ENCODE measurements around the gene HECTD2.
"Not testable (repeated sequence)": the region's sequence is repeated elsewhere in the genome, so short reads cannot be mapped to it uniquely, and the experiment has no call there.

The HECTD2 gene, protein sequence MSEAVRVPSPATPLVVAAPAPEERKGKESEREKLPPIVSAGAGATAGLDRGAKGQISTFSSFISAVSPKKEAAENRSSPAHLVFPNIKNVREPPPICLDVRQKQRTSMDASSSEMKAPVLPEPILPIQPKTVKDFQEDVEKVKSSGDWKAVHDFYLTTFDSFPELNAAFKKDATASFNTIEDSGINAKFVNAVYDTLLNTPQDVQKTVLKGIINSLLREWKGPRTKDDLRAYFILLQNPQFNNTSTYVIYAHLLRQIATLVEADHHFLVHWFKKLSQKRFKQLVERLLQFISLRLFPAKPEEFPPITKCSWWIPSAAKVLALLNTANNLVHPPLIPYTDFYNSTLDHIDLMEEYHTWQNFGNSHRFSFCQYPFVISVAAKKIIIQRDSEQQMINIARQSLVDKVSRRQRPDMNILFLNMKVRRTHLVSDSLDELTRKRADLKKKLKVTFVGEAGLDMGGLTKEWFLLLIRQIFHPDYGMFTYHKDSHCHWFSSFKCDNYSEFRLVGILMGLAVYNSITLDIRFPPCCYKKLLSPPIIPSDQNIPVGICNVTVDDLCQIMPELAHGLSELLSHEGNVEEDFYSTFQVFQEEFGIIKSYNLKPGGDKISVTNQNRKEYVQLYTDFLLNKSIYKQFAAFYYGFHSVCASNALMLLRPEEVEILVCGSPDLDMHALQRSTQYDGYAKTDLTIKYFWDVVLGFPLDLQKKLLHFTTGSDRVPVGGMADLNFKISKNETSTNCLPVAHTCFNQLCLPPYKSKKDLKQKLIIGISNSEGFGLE

DNA sequence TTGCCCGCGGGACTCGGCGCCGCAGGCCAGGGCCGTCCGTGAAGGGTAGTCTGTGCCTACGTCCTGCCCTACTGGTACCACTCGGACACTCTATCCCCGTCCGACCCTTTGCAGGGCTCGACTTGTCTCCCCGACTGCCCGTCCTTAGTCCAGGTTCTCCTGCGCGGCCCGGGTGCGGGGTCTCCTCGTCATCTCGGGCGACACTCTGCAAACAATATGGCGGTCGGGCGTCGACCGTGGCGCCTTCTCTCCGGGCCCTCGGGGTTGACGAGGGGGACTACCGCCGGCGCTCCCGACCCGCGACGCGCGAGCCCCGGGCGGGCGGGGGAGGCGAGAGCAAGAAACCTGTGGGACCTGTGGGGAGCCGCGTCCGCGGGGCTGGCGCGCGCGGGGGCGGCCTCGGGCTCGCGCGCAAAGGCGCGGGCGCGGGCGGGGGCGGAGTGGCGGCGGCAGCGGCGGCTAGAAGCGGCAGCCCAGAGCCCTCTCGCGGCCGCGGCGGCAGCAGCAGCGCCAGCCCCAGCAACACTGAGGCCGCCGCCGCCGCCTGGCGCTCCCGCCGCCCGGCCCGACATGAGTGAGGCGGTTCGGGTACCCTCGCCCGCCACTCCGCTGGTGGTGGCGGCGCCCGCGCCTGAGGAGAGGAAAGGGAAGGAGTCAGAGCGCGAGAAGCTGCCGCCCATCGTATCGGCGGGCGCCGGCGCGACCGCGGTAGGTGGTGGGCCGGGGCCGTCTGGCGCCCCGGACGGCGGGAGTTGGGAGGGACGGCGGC is at the start of gene HECTD2:
Gene HECTD2 (plus strand): TSS at position 476 of the 769 bp plus-strand sequence. CDS start 95 bp downstream, at position 571.
- peak; percentile 85 to 86 for DNase-seq

DNA sequence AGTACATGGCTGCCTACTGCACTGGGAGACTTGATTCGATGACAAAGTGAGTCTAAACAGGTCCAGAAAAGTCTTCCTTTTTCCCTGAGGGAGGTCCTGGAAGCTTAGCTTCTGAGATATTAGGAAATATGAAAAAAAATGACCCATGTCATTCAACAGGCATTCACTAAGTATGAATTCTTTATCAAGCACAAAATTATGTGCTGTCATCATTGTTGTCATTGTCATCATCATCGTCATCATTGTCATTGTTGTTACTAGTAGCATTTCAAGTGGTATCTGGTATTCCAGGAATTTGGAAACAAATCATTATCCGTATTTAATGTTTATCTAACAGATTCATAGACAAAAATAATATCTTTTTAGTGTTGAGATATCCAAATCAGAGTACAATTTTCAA is 49.7 kb upstream of the HECTD2 start:
- DNase-seq = no peak

DNA sequence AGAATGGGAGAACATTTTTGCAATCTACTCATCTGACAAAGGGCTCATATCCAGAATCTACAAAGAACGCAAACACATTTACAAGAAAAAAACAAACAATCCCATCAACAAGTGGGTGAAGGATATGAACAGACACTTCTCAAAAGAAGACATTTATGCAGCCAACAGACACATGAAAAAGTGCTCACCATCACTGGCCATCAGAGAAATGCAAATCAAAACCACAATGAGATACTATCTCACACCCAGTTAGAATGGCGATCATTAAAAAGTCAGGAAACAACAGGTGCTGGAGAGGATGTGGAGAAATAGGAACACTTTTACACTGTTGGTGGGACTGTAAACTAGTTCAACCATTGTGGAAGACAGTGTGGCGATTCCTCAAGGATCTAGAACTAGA is 44.6 kb upstream of the HECTD2 start:
- not testable (repeated sequence) for DNase-seq

DNA sequence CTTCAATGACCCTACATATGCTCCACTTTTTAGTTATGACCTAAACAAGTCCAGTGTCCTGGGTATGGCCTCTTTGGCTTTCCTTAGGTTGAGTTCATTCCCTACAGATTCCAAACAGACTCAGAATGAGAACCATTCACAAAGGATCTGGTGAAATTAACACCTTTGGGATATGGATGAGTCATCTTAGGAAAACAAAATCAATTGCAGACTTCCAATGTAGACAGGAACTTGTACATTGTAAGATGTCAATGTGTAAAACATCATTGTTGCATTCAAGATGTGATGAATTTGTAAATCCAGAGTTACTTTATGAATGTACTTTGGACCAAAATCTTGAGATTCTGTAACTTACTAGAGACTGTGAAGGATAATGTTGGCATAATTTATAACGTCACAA is 43.4 kb upstream of the HECTD2 start:
- DNase-seq = no peak

DNA sequence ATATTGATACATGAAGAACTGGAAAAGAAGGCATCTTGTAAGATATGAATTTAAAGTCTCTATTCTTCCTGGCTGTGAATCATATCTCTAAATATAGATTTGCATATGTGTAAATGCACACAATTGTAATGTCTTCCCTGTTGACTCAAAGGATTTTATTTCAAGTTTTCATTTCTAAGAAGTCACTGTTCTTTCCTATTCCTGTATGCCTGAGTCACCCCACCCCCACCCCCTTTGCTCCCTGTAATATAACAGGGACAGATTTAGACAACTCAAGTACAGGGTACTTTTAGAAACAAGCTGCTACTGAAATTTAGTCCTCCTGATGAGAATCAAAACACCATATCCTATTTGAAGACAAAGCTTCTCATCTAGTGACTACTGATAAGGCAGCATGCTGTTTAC is 43.0 kb upstream of the HECTD2 start:
- DNase-seq = no peak

DNA sequence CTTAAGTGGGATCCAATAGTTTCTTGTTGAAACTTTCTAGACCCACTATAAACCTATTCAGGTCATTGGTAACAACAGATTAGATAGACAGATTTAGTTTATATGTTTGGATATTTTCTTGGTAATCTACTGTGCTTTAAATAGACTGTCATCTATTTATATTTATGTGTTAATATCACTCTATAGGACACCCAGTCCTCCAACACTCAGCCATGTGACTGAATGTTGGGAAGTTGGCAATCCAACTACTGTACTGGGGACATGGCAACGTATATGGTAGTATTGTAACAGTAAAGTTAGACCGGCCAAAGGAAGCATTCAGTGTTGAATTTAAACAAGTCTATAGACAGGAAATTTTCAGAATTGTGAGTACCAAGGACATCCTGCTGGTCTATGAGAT is 42.6 kb upstream of the HECTD2 start:
- no peak for DNase-seq

DNA sequence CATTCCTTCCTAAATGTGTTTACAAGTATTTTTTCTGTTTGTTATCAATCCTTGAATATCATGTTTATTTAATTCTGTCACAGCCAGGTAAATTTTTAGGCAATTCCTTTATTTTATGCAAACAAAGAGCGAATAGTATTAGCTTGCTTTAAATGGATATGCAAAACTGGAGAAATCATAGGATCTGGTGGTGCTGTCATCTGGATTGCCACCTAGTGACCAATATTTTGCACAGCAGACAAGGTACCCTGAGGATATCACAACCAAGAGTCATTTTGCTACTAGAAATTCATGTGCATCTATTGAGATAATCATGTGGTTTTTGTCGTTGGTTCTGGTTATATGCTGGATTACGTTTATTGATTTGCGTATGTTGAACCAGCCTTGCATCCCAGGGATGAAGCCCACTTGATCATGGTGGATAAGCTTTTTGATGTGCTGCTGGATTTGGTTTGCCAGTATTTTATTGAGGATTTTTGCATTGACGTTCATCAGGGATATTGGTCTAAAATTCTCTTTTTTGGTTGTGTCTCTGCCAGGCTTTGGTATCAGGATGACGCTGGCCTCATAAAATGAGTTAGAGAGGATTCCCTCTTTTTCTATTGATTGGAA is 40.1 kb upstream of the HECTD2 start:
- not testable (repeated sequence) for DNase-seq

DNA sequence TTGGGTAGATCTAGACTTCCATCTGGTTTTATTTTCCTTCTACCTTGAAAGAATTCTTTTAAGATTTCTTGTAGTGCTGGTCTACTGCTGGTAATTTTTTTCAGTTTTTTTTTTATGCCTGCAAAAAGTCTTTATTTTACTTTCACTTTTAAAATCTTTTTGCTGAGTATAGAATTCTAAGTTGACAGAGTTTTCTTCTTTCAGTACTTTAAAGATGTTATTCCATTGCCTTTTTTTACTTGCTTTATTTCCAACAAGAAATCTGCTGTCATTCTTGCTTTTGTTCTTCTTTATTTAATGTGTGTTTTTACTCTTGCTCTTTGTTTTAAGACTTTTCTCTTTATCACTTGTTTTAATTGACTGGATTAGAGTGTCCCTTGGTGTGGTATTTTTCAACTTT is 36.1 kb upstream of the HECTD2 start:
- no peak for DNase-seq

DNA sequence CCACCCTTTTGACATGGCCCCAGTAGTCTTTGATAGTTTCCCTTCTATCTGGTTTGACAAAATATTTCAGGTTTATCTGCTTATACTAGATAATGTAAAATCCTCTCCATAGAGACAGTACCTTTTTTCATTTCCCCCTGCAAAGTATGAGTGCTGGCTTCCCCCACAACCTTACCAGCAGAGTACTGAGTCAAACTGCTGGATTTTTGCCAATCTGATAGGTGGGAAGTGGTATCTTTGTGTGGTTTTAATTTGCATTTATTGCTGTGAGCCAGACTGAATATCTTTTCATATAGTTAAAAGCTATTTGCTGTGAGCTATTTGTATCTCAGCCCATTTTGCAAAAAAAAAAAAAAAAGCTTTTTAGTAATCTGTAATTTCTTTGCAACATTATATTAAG is 32.1 kb upstream of the HECTD2 start:
- peak in 1 of 2 donors; percentile 64 for DNase-seq

DNA sequence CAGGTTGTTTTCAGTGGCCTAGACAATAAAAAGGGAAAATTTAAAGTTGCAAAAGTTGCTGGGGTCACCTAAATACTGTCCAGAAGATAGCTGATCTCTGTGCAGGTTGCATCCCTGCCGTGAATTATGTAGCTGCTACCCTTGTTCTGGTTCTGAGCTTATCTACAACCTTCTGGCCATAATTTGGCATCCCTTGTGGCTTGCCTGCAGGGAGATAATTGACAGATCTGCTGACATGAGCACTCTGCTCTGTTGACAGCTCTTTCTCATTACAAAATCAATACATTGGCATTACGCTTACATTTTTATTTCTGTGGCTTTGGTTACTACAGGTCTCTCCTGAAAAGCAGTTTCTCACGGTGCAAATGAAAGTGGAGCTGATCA is 29.3 kb upstream of the HECTD2 start:
- no peak for DNase-seq

DNA sequence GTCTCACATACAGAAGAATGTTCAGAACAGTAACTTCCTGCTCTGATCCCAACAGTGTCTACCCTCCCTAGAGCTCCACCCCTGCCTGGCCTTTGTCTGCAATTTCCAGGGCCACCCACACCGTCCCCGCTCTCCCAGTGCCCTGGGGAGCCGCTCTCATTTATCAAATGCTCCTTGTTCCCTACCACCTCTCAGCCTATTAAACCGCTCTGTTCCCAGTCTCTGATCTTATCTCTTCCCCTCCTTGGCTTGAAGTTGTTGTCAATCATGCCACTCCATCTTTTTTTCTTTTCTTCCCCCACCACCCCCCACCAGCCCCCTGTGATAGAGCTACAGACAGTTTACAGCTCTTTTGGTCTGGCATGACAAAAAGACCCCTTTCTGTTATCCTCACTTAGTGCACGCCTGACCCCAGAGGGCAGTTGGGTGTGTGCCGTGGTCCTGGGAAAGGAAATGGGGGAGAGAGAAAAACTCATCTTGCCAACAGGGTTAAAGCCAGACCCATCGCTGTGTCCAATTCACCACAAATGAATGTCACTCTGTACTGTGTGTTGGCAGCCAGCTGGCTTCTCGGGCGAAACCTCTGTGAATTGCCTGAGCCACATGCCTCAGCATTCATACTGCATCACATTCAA is 28.8 kb upstream of the HECTD2 start:
- DNase-seq = no peak

DNA sequence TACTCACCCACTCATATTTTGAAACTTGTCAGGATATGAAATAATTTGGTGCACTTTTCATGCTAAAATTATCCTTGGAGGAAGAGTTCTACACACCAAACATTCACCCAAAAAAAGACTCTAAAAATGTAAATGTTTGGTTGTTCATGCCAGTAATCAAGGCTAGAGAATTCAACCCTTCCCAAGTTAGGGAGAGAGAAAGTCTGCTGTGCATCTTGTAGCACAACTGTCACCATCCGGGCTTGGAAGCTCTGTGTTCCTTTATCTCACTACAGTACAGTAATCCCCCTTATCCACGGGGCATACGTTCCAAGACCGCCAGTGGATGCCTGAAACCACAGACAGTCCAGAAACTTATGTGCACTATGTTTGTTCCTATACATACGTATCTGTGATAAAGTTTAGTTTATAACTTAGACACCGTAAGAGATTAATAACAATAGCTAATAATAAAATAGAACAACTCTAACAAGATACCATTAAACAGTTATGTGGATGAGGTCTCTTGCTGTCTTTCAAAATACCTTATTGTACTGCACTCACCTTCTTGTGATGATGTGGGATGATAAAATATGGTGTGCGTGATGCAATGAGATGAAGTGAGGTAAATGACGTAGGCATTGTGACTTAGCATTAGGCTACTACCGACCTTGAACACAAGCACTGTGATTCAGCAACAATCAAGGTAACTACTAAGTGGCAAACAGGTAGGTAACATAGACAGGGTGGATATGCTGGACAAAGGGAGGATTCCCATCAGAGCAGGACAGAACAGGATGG is 24.6 kb upstream of the HECTD2 start:
- no peak for DNase-seq

DNA sequence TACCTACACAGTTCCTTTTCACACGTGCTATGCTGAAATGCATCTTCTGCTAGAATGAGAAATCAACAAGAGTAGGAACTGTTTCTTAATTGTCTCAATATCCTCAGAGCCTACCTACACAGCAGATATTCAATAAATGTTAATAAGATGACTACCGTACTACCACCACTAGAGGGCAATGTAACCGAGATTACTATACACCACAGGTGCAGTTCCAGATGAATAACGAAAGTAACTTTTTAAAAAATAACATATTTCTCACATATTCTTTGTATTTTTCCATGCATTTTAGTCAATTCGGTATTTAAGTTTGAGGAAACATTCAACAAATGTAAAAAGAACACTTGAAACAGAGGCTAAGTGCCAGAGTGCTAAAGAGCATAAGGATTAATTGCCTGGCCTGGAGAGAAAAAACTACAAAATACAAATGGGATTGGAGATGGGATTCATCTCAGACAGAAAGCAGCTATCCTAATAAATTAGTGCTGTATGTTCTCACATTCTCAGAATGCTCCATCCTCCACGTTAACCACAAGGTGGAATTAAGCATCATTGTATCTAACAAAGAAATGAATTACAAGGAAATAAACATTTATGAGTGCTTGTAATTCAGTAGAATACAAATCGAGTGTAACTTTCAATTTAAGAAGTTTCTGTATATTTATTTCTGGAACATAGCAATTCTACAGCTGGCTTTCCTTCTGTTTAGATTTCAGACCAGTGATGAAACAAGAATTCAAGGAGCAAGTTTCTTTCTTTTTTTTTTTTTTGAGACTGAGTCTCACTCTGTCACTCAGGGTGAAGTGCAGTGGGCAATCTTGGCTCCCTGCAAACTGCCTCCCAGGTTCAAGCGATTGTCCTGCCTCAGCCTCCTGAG is 20.3 kb upstream of the HECTD2 start:
- peak in 1 of 2 donors; percentile 80 for DNase-seq

DNA sequence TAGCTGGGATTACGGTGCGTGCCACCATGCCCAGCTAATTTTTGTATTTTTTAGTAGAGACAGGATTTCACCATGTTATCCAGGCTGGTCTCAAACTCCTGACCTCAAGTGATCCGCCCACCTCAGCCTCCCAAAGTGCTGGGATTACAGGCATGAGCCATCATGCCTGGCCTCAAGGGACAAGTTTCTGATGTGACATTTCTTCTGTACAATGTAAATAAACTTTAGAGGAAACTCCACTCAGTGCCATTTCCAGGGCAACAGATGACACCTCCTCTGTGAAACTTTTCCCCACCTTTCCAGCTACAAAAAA is 19.7 kb upstream of the HECTD2 start:
- DNase-seq = not testable (repeated sequence)

DNA sequence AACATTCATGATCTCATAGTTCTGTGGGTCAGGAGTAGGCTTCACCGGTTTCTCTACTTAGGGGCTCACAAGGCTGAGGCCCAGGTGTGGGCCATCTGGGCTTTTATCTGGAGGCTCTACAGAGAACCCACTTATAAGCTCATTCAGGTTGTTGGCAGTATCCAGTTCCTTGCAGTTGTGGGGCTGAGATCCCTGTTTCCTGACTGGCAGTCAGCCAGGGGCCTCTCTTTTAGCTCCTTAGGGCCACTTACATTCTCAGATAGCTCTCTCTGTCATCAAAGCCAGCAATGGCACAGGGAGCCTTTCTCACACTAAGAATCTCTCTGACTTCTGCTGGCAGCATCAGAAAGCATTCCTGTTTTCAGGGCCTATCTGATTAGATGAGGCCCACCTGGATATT is 18.2 kb upstream of the HECTD2 start:
- no peak for DNase-seq

DNA sequence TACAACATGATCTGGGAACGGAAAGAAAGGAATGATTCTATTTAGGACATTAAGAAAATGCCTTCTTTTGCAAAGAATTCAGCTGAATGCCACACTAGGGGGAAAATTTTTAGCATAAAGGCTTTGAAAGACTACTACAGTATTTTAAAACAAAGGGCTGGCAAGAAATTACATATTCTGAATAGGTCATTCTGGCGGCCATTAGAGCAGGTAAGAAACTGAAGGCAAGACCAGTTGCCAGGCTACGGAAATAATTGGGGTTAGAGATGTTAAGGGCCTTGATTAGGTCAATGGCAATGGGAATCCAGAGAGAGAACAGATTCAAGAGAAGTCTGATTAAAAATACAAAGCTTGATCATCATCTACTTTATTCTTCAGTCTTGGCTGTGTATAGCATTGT is 3.8 kb upstream of the HECTD2 start:
- no peak for DNase-seq

DNA sequence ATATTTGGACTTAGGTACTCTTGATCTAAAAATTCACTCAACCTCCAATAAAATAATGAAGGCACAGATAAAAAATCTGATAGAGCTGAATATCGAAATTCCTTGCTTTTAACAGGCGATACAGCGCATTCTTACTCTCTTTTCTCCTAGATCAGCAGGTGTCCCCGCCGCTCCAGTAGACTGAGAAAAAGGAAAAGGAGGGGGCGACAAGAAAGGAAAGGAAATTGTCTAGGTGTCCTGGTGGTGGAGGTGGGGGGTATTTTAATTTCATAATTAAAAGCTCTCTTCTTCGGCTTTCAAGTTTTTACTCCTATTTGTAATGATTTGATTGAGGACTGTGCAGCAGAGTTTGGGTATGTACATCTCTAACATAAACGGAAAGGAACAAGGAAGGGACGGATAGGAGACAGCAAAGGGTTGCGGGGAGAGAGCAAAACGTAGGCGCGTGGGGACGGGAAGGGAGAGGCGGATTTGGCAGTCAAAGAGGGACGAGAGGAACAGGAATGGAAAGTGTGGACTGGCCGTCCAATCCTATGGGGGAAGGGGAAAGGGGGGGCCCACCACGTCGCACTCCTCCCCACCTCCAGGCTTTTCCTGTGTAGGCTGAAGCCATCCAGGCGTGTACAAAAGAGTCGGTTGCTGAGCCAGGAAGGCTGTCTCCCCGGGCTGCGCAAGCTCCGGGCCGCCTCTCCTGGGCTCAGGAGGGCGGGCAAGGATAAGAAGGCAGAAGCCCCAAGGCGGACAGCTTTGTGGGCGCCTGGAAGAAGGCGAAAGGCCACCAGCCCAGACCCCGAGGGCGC is 875 bp upstream of the HECTD2 start:
- peak in 1 of 2 donors; percentile 30 for DNase-seq

DNA sequence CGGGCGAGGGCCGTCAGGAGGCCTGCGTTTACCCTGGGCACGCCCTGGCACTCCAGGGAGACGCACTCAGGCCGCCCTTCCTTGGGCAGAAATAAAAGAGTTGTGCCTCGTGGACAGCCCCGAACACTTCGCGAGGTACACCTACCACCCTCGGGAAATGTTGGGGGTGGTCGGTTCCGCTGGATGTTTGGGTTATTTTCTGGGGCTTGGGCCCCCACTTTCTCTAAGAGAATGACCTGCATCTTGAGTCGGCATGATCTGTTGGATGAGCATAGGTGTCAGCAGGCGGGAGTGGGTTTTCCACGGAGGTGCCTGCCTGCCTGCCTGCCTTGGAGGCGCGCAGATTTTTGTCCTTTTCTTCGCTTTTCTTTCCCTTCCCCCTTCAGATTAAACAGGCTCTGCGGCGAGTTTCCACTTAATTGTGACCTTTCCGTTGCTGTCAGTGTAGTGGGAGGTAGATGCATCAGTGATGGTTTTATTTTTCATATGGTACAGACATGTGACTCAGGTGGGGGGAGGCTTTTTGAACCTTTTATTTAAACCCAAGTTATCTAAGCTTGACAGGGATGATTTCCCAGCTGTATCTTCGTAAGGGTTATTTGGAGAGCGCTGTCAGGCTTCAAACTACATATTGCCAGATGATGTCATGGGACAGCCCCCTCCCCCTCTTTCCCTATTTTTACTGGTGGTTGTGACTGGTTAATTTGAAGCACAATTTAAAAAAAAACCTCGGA is 661 bp downstream of the HECTD2 start:
- DNase-seq = peak; percentile 12 to 27

DNA sequence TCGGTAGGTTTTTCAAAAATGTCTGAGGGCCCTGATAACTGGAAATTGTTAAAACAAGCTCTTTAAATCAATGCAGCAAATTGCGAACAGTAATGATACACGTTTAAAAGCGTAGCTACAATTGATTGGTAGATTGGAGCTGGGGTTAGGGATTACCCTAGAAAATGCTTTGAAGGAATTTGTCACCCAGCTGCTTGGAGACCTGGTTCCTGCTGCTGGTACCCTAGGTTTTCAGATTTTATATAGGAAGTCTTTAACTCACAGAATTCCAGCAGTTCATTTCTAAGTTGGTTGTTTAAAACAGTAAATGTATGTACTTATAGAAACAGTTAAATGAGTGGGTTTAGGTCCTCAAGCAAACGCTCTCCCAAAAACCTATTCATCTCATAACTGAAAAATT is 1.5 kb downstream of the HECTD2 start:
- DNase-seq = no peak

Data from CD4-positive, alpha-beta T cell treated with Interleukin-4 for 1 hour (primary cell).